ENCODE results near the gene PPP1R14C.

- TF ChIP-seq ZFP3 (CRISPR knock-in tag; IDR thresholded peaks at IDR 0.05) (no peak), TSHZ2 (CRISPR knock-in tag; IDR thresholded peaks at IDR 0.05) (no peak), ESRRG (CRISPR knock-in tag; IDR thresholded peaks at IDR 0.05) (no peak), CREB5 (CRISPR knock-in tag; IDR thresholded peaks at IDR 0.05; ENCODE audit: low read depth) (no peak), ARNTL (CRISPR knock-in tag; IDR thresholded peaks at IDR 0.05; ENCODE audit: borderline replicate concordance, low read depth) (no peak), RARB (CRISPR knock-in tag; IDR thresholded peaks at IDR 0.05) (no peak), PATZ1 (CRISPR knock-in tag; IDR thresholded peaks at IDR 0.05; ENCODE audit: borderline replicate concordance) (no peak), PPARA (CRISPR knock-in tag; IDR thresholded peaks at IDR 0.05; ENCODE audit: borderline replicate concordance) (no peak), GLIS3 (CRISPR knock-in tag; IDR thresholded peaks at IDR 0.05) (no peak), ISL1 (CRISPR knock-in tag; IDR thresholded peaks at IDR 0.05) (no peak), POU6F1 (CRISPR knock-in tag; IDR thresholded peaks at IDR 0.05; ENCODE audit: borderline replicate concordance, low read depth) (no peak)
These were observed 126.4 kb downstream of the PPP1R14C start for GRCh38 chr6:150269130-150269856.
